ENCODE results near the gene MIS18BP1.

GRCh38 chr14:45249856-45250575 is 3.0 kb downstream of the MIS18BP1 start:
- TF ChIP-seq POLR2AphosphoS5 (IDR thresholded peaks at IDR 0.05; ENCODE audit: low read depth, low read length), result no peak
- no peak for TF ChIP-seq TAF1 (IDR thresholded peaks at IDR 0.05; ENCODE audit: borderline replicate concordance, low read depth, low read length)

Measured in GM12892 (cell line).